Mesenchymal stem cell (in vitro differentiated cells and primary cell): ENCODE data around the gene TMC7.

Experiments used
- DNase-seq: peaks from one replicate; pipeline ENCODE4 v3.0.0-alpha.2; 2013
- H2AFZ ChIP-seq: one replicate; pipeline ENCODE4 v1.6.1; 2013; ENCODE audit warnings: low read depth, mild to moderate bottlenecking, control low read depth, inconsistent platforms, low read length, moderate library complexity
- H2AK5ac ChIP-seq: 2 replicates; pipeline ENCODE4 v1.6.1; 2013; ENCODE audit warnings: low read length, moderate library complexity, mild to moderate bottlenecking, inconsistent platforms; ENCODE audit not compliant: severe bottlenecking
- H2BK120ac ChIP-seq: one replicate; pipeline ENCODE4 v1.6.1; 2013; ENCODE audit warnings: low read depth, mild to moderate bottlenecking, inconsistent platforms, low read length, moderate library complexity
- H2BK12ac ChIP-seq, 2 experiments: one replicate each; pipeline ENCODE4 v1.6.1; 2013; ENCODE audit warnings: inconsistent platforms in 2 of 2, low read length in 2 of 2, mild to moderate bottlenecking in 2 of 2, moderate library complexity in 2 of 2, control low read depth in 1 of 2
- H2BK15ac ChIP-seq: one replicate; pipeline ENCODE4 v1.6.1; 2013; ENCODE audit warnings: mild to moderate bottlenecking, low read depth, inconsistent platforms; ENCODE audit not compliant: poor library complexity, severe bottlenecking
- H2BK5ac ChIP-seq: 2 replicates; pipeline ENCODE4 v1.6.1; 2013; ENCODE audit warnings: low read depth, mild to moderate bottlenecking, low read length, control low read depth, inconsistent platforms; ENCODE audit not compliant: poor library complexity, severe bottlenecking
- H3K14ac ChIP-seq, 2 experiments: one replicate each; pipeline ENCODE4 v1.6.1; 2013; ENCODE audit warnings: inconsistent platforms in 2 of 2, low read length in 2 of 2, control low read depth in 1 of 2, mild to moderate bottlenecking in 1 of 2, moderate library complexity in 1 of 2
- H3K18ac ChIP-seq, 2 experiments: one replicate each; pipeline ENCODE4 v1.6.1; 2013; ENCODE audit warnings: inconsistent platforms in 2 of 2, low read length in 2 of 2, control low read depth in 1 of 2, low read depth in 1 of 2, mild to moderate bottlenecking in 1 of 2
- H3K23ac ChIP-seq, 2 experiments: one replicate each; pipeline ENCODE4 v1.6.1; 2013; ENCODE audit warnings: inconsistent platforms in 2 of 2, low read length in 2 of 2, mild to moderate bottlenecking in 2 of 2, moderate library complexity in 2 of 2, control low read depth in 1 of 2
- H3K27ac ChIP-seq: 2 replicates; pipeline ENCODE4 v1.5.1; 2013; ENCODE audit warnings: mild to moderate bottlenecking, moderate library complexity, low read length, control low read depth, inconsistent platforms; ENCODE audit not compliant: poor library complexity, severe bottlenecking
- H3K27me3 ChIP-seq, 2 experiments: 2 replicates each; pipeline versions ENCODE4 v1.6.1 to v1.7.0; 2013; ENCODE audit warnings: low read length in 2 of 2, mild to moderate bottlenecking in 2 of 2, moderate library complexity in 2 of 2, control low read depth in 1 of 2, inconsistent platforms in 1 of 2; ENCODE audit not compliant: control insufficient read depth in 1 of 2, insufficient read depth in 1 of 2
- H3K36me3 ChIP-seq, 2 experiments: 2 replicates each; pipeline versions ENCODE4 v1.6.1 to v1.7.0; 2013; ENCODE audit warnings: low read length in 2 of 2, control low read depth in 1 of 2, inconsistent platforms in 1 of 2, low read depth in 1 of 2, mild to moderate bottlenecking in 1 of 2; ENCODE audit not compliant: insufficient read depth in 2 of 2, control insufficient read depth in 1 of 2
- H3K4ac ChIP-seq, 2 experiments: one replicate each; pipeline ENCODE4 v1.6.1; 2013; ENCODE audit warnings: inconsistent platforms in 2 of 2, low read length in 2 of 2, mild to moderate bottlenecking in 2 of 2, moderate library complexity in 2 of 2, control low read depth in 1 of 2, low read depth in 1 of 2
- H3K4me1 ChIP-seq: 2 replicates; pipeline ENCODE4 v1.6.1; 2013; ENCODE audit warnings: low read depth, low read length, control low read depth; ENCODE audit not compliant: control insufficient read depth, insufficient read depth
- H3K4me2 ChIP-seq: 2 replicates; pipeline ENCODE4 v1.6.1; 2013; ENCODE audit warnings: low read length, mild to moderate bottlenecking, inconsistent platforms; ENCODE audit not compliant: poor library complexity, severe bottlenecking
- H3K4me3 ChIP-seq, 2 experiments: 2 replicates each; pipeline versions ENCODE4 v1.5.1 to v1.7.0; 2013; ENCODE audit warnings: low read length in 2 of 2, mild to moderate bottlenecking in 2 of 2, control low read depth in 1 of 2, low read depth in 1 of 2; ENCODE audit not compliant: insufficient read depth in 1 of 2
- H3K79me1 ChIP-seq: replicated peaks from 2 replicates; pipeline ENCODE4 v1.6.1; 2013; ENCODE audit warnings: mild to moderate bottlenecking, control low read depth, low read length, inconsistent platforms; ENCODE audit not compliant: poor library complexity, severe bottlenecking
- H3K9ac ChIP-seq: 2 replicates; pipeline ENCODE4 v1.7.0; 2013; ENCODE audit warnings: mild to moderate bottlenecking, low read length, moderate library complexity
- H3K9me3 ChIP-seq: 2 replicates; pipeline ENCODE4 v1.7.0; 2013; ENCODE audit warnings: mild to moderate bottlenecking, low read length; ENCODE audit not compliant: control insufficient read depth
- H4K8ac ChIP-seq: one replicate; pipeline ENCODE4 v1.6.1; 2013; ENCODE audit warnings: inconsistent platforms, mild to moderate bottlenecking, low read length, moderate library complexity
- H4K91ac ChIP-seq: one replicate; pipeline ENCODE4 v1.6.1; 2013; ENCODE audit warnings: mild to moderate bottlenecking, low read length, inconsistent platforms
- WGBS: methylation state at CpG from one replicate; pipeline ENCODE4 v1.1.7; 2013; ENCODE audit warnings: mixed read lengths; 5-methylcytosine and 5-hydroxymethylcytosine counted together

Gene TMC7

GRCh38 chr16:19077879-19078278 is 94.1 kb downstream of the TMC7 start:
- Histone ChIP-seq H3K27ac (no peak overlapping the region), H3K9ac (no peak overlapping the region), H2BK15ac (no peak overlapping the region), H2AFZ (no peak overlapping the region), H2BK120ac (no peak overlapping the region), H3K9me3 (no peaks in the 10 kb centered on the region), H4K91ac (no peak overlapping the region), H3K4me3 (no peak overlapping the region), H3K4me1 (no peaks in the 10 kb centered on the region), H3K79me1 (peaks cover 4% of the 10 kb centered on the region), H3K18ac (no peak overlapping the region), H2BK12ac (no peak overlapping the region), H2AK5ac (no peak overlapping the region), H2BK5ac (no peak overlapping the region), H3K4ac (no peak overlapping the region), H3K4me2 (no peak overlapping the region), H3K27me3 (no peaks in the 10 kb centered on the region), H3K23ac (no peak overlapping the region), H3K36me3 (peaks cover 19 to 69% of the 10 kb centered on the region in 2 experiments), H3K14ac (no peak overlapping the region), H4K8ac (no peak overlapping the region)
- WGBS, result 96% methylated on average over 6 of the region's 6 CpGs
- DNase-seq, result no peak

- peaks cover 4% of the 10 kb centered on the region for H3K4me1 ChIP-seq
- no peak overlapping the region for H3K27ac ChIP-seq
- H4K91ac ChIP-seq, result no peak overlapping the region
- H2AK5ac ChIP-seq, result no peak overlapping the region
- H3K4me2 ChIP-seq, result no peak overlapping the region
- no peak overlapping the region for H2AFZ ChIP-seq
- no peak overlapping the region for H2BK120ac ChIP-seq
- H3K23ac ChIP-seq, result no peak overlapping the region
- no peak overlapping the region for H3K4me3 ChIP-seq
- no peaks in the 10 kb centered on the region for H3K79me1 ChIP-seq
- no peak overlapping the region for H3K9ac ChIP-seq
- H4K8ac ChIP-seq, result no peak overlapping the region
- H2BK5ac ChIP-seq, result no peak overlapping the region
- no peak overlapping the region for H3K18ac ChIP-seq
- DNase-seq, result no peak
- H3K27me3 ChIP-seq, result no peaks in the 10 kb centered on the region
- H2BK12ac ChIP-seq, result no peak overlapping the region
- H3K9me3 ChIP-seq, result no peaks in the 10 kb centered on the region
- H3K4ac ChIP-seq, result no peak overlapping the region
- 88% methylated on average over 1 of the region's 1 CpG for WGBS
- peaks cover 3 to 28% of the 10 kb centered on the region in 2 experiments for H3K36me3 ChIP-seq
- no peak overlapping the region for H3K14ac ChIP-seq
- H2BK15ac ChIP-seq, result no peak overlapping the region
Measured at GRCh38 chr16:19083670-19084069, 99.9 kb downstream of the TMC7 start.

DNA sequence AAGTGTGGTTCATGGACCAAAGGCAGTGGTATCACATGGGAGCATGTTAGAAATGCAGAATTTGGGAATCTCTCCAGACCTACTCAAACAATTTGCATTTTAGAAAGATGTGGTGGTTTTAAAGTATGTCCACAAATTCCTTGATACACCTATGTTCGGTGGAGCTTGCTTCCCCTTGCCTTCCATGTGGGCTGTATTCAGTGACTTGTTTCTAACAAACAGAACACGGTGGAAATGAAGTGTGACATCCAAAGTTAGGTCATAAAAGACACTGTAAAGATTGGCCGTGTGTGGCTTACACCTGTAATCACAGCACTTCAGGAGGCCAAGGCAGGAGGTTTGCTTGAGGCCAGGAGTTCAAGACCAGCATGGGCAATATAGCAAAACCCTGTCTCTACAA is 100.4 kb downstream of the TMC7 start:
- Histone ChIP-seq H3K27ac (no peak overlapping the region), H4K91ac (no peak overlapping the region), H3K14ac (no peak overlapping the region), H2BK120ac (no peak overlapping the region), H2BK12ac (no peak overlapping the region), H4K8ac (no peak overlapping the region), H2AFZ (no peak overlapping the region), H3K4me3 (no peak overlapping the region), H3K18ac (no peak overlapping the region), H3K36me3 (peaks cover 0 to 23% of the 10 kb centered on the region in 2 experiments), H3K4me1 (peaks cover 4% of the 10 kb centered on the region), H3K9ac (no peak overlapping the region), H3K27me3 (no peaks in the 10 kb centered on the region), H2BK15ac (no peak overlapping the region), H3K23ac (no peak overlapping the region), H2BK5ac (no peak overlapping the region), H3K4me2 (no peak overlapping the region), H3K79me1 (no peaks in the 10 kb centered on the region), H3K4ac (no peak overlapping the region), H3K9me3 (no peaks in the 10 kb centered on the region), H2AK5ac (no peak overlapping the region)
- DNase-seq, result no peak
- WGBS, result 93% methylated on average over 3 of the region's 3 CpGs

GRCh38 chr16:19084879-19085278 is 101.1 kb downstream of the TMC7 start:
- WGBS, result 97% methylated on average over 4 of the region's 5 CpGs
- H2AFZ ChIP-seq, result no peak overlapping the region
- no peak overlapping the region for H3K23ac ChIP-seq
- no peak overlapping the region for H2AK5ac ChIP-seq
- DNase-seq, result no peak
- no peaks in the 10 kb centered on the region for H3K9me3 ChIP-seq
- H3K79me1 ChIP-seq, result no peaks in the 10 kb centered on the region
- H3K9ac ChIP-seq, result no peak overlapping the region
- H3K4me3 ChIP-seq, result no peak overlapping the region
- H3K18ac ChIP-seq, result no peak overlapping the region
- no peak overlapping the region for H3K27ac ChIP-seq
- H4K8ac ChIP-seq, result no peak overlapping the region
- no peaks in the 10 kb centered on the region for H3K27me3 ChIP-seq
- H4K91ac ChIP-seq, result no peak overlapping the region
- H3K14ac ChIP-seq, result no peak overlapping the region
- no peak overlapping the region for H2BK120ac ChIP-seq
- peaks cover 0 to 17% of the 10 kb centered on the region in 2 experiments for H3K36me3 ChIP-seq
- no peak overlapping the region for H2BK12ac ChIP-seq
- H3K4me2 ChIP-seq, result no peak overlapping the region
- H2BK5ac ChIP-seq, result no peak overlapping the region
- H3K4me1 ChIP-seq, result peaks cover 4% of the 10 kb centered on the region
- H2BK15ac ChIP-seq, result no peak overlapping the region
- no peak overlapping the region for H3K4ac ChIP-seq
